Activated B cell treated with CpG ODN at 0.5 μM for 24 hours (primary cell): ENCODE measurements around the gene KIRREL3. TPM values are rescaled to one million over a fixed set of nuclear protein-coding genes. Genes with fewer than 3 reads are reported as not detected.

Experiments
- ATAC-seq: fragments of 200-7000 bp; cut with Tn5 transposase; one replicate; pipeline ENCODE4 v1.10.0; 2021; ENCODE audit warnings: low read depth, mild to moderate bottlenecking, moderate library complexity
- CTCF ChIA-PET: fragments of 350-600 bp; sonication (Branson Sonifier 250); formaldehyde crosslinking; loops from one replicate; lab custom pipeline; 2021; ENCODE audit warnings: antibody characterized with exemption; lab: Charles Lee
- POLR2A ChIA-PET: fragments of 350-600 bp; sonication (Branson Sonifier 250); formaldehyde crosslinking; loops from one replicate; lab custom pipeline; 2021; ENCODE audit warnings: antibody characterized with exemption; lab: Charles Lee
- DNase-seq: peaks from one replicate; pipeline ENCODE4 v3.0.0; 2022
- H3K27ac Mint-ChIP-seq: one replicate; pipeline ENCODE4 v1.8.0; 2020; ENCODE audit warnings: mixed read lengths
- H3K27me3 Mint-ChIP-seq: one replicate; pipeline ENCODE4 v1.8.0; 2021; ENCODE audit warnings: mixed read lengths
- H3K36me3 Mint-ChIP-seq: one replicate; pipeline ENCODE4 v1.8.0; 2021; ENCODE audit warnings: low read depth, mixed read lengths
- H3K4me1 Mint-ChIP-seq: one replicate; pipeline ENCODE4 v1.8.0; 2021; ENCODE audit warnings: mixed read lengths
- H3K4me3 Mint-ChIP-seq: one replicate; pipeline ENCODE4 v1.8.0; 2020; ENCODE audit warnings: mild to moderate bottlenecking, mixed read lengths
- H3K9me3 Mint-ChIP-seq: one replicate; pipeline ENCODE4 v1.8.0; 2020; ENCODE audit warnings: mixed read lengths
- CTCF ChIP-seq: fragments of 200-600 bp; IDR thresholded peaks from one replicate; pipeline ENCODE4 v1.8.0; 2022; ENCODE audit warnings: antibody characterized with exemption, mild to moderate bottlenecking
- intact Hi-C: fragments of 100-400 bp; cut with micrococcal nuclease; formaldehyde crosslinking; loops from one replicate; pipeline ENCODE4 v1.15.1; 2024
- total RNA-seq: library from RNA; stranded (reverse); gene quantifications from 2 replicates; pipeline ENCODE4 v1.2.3, GENCODE V29; 2022

The KIRREL3 gene
- total RNA-seq, 1 donor from 2014 or later = not detected

GRCh38 chr11:126496576-126497337, 503.8 kb downstream of the KIRREL3 start:
- ATAC-seq = no peak
- POLR2A ChIA-PET = no interaction called here
- TF ChIP-seq CTCF = no peak
- H3K27ac Mint-ChIP-seq = no peak overlapping the region
- intact Hi-C loops = no loop called here
- H3K4me3 Mint-ChIP-seq = no peak overlapping the region
- no peaks in the 10 kb centered on the region for H3K9me3 Mint-ChIP-seq
- CTCF ChIA-PET = no interaction called here
- peaks cover 18% of the 10 kb centered on the region for H3K27me3 Mint-ChIP-seq
- H3K4me1 Mint-ChIP-seq = no peaks in the 10 kb centered on the region
- H3K36me3 Mint-ChIP-seq = no peaks in the 10 kb centered on the region
- no peak for DNase-seq

- no peak for TF ChIP-seq CTCF
- ATAC-seq (no peak), DNase-seq (no peak)
- POLR2A ChIA-PET = no interaction called here
- Mint-ChIP-seq H3K4me1 (no peaks in the 10 kb centered on the region), H3K9me3 (no peaks in the 10 kb centered on the region), H3K4me3 (no peak overlapping the region), H3K27ac (no peak overlapping the region), H3K27me3 (peaks cover 9% of the 10 kb centered on the region), H3K36me3 (no peaks in the 10 kb centered on the region)
- CTCF ChIA-PET = no interaction called here
- intact Hi-C loops = no loop called here
Observed at GRCh38 chr11:126495281-126496220, 505.0 kb downstream of the KIRREL3 start.

GRCh38 chr11:126494831-126495230, 505.7 kb downstream of the KIRREL3 start:
- no peak overlapping the region for H3K4me3 Mint-ChIP-seq
- ATAC-seq (no peak), DNase-seq (no peak)
- no peaks in the 10 kb centered on the region for H3K36me3 Mint-ChIP-seq
- H3K9me3 Mint-ChIP-seq = no peaks in the 10 kb centered on the region
- intact Hi-C loops = no loop called here
- CTCF ChIA-PET = no interaction called here
- no peaks in the 10 kb centered on the region for H3K4me1 Mint-ChIP-seq
- no peak overlapping the region for H3K27ac Mint-ChIP-seq
- TF ChIP-seq CTCF = no peak
- POLR2A ChIA-PET = no interaction called here
- peaks cover 8% of the 10 kb centered on the region for H3K27me3 Mint-ChIP-seq

GRCh38 chr11:126492331-126493082, 508.1 kb downstream of the KIRREL3 start:
- CTCF ChIA-PET = no interaction called here
- Mint-ChIP-seq H3K36me3 (no peaks in the 10 kb centered on the region), H3K4me1 (no peaks in the 10 kb centered on the region), H3K4me3 (no peak overlapping the region), H3K27ac (no peak overlapping the region), H3K9me3 (no peaks in the 10 kb centered on the region), H3K27me3 (no peaks in the 10 kb centered on the region)
- TF ChIP-seq CTCF = no peak
- DNase-seq = no peak
- intact Hi-C loops = no loop called here
- ATAC-seq = no peak
- POLR2A ChIA-PET = no interaction called here
